AG04450 (cell line): ENCODE results near the gene GAR1. TPM values are rescaled to one million over a fixed set of nuclear protein-coding genes. Genes with fewer than 3 reads are reported as not detected.

Experiments
- CTCF ChIA-PET: fragments of 300-600, 350-600 bp; formaldehyde crosslinking; extraction: SDS; loops from one replicate; lab custom pipeline; 2022; ENCODE audit warnings: antibody characterized with exemption, inconsistent platforms; lab: Charles Lee
- POLR2A ChIA-PET: fragments of 350-600 bp; formaldehyde crosslinking; extraction: SDS; loops from one replicate; lab custom pipeline; 2021; ENCODE audit warnings: antibody characterized with exemption, inconsistent platforms; lab: Yijun Ruan, JAX
- DNase-seq: peaks from one replicate; pipeline ENCODE4 v3.0.0-alpha.2; 2011; ENCODE audit warnings: low read depth, low spot score
- H3K27ac ChIP-seq: one replicate; pipeline ENCODE4 v1.5.1; 2012; ENCODE audit warnings: low read depth, low read length, control low read depth
- H3K27me3 ChIP-seq: one replicate; pipeline ENCODE4 v1.6.0; 2012; ENCODE audit warnings: low read length; ENCODE audit not compliant: control insufficient read depth, insufficient read depth
- H3K4me3 ChIP-seq: 2 replicates; pipeline ENCODE4 v1.5.1; 2011; ENCODE audit warnings: mild to moderate bottlenecking, low read depth, low read length, control low read depth
- H3K9me3 ChIP-seq: 2 replicates; pipeline ENCODE4 v1.5.1; 2012; ENCODE audit warnings: low read length; ENCODE audit not compliant: control insufficient read depth, insufficient read depth
- polyA plus RNA-seq: library from polyadenylated mRNA; depleted of rRNA; stranded (reverse); fragments of >200 nt; gene quantifications from 2 replicates; pipeline ENCODE4 v1.2.3, GENCODE V29; 2011; rRNA removed
- TF ChIP-seq, protein P1 (sequence below): IDR thresholded peaks from 2 replicates; pipeline ENCODE4 v1.5.1; 2011; ENCODE audit warnings: low read depth, low read length, control low read depth, inconsistent platforms

GAR1 gene
- polyA plus RNA-seq, 1 experiment = 23.7 TPM

DNA sequence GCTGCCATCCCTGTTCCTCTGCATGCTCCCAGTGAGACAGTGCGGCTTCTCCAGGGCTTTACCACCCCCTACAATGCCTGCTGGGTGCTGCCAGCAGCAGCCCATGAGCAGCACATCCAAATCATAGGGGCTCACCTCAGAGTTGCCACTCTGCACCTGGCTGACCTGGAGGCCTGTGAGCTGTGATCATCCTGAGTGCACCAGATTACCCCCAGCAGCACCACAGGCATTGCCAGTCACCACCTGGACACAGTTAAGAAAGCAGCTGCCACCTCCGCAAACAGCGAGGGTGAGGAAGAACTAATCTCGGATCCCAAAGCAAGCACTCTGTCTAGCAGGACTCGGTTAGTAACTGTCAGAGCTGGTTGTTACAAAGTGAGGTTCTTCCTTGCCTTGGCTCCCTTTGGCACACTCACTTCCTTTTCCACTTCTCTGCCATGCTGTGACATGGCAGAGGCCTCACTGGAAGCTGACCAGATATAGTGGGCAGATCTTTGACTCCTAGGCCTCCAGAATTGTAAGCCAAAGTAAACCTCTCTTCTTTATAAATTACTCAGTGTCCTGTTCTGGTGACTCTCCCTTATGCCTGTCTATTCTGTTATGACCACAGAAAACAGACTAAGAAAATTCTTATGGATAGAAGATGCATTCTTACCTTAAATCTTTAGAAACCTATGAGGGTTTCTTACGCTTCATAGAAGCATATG lies 57.5 kb downstream of the GAR1 start:
- Histone ChIP-seq H3K9me3 (no peaks in the 10 kb centered on the region), H3K27me3 (no peaks in the 10 kb centered on the region), H3K4me3 (no peak overlapping the region), H3K27ac (no peak overlapping the region)
- ChIA-PET POLR2A (no interaction called here), CTCF (no interaction called here)
- TF ChIP-seq, protein P1, sequence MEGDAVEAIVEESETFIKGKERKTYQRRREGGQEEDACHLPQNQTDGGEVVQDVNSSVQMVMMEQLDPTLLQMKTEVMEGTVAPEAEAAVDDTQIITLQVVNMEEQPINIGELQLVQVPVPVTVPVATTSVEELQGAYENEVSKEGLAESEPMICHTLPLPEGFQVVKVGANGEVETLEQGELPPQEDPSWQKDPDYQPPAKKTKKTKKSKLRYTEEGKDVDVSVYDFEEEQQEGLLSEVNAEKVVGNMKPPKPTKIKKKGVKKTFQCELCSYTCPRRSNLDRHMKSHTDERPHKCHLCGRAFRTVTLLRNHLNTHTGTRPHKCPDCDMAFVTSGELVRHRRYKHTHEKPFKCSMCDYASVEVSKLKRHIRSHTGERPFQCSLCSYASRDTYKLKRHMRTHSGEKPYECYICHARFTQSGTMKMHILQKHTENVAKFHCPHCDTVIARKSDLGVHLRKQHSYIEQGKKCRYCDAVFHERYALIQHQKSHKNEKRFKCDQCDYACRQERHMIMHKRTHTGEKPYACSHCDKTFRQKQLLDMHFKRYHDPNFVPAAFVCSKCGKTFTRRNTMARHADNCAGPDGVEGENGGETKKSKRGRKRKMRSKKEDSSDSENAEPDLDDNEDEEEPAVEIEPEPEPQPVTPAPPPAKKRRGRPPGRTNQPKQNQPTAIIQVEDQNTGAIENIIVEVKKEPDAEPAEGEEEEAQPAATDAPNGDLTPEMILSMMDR = no peak
- DNase-seq = no peak

DNA sequence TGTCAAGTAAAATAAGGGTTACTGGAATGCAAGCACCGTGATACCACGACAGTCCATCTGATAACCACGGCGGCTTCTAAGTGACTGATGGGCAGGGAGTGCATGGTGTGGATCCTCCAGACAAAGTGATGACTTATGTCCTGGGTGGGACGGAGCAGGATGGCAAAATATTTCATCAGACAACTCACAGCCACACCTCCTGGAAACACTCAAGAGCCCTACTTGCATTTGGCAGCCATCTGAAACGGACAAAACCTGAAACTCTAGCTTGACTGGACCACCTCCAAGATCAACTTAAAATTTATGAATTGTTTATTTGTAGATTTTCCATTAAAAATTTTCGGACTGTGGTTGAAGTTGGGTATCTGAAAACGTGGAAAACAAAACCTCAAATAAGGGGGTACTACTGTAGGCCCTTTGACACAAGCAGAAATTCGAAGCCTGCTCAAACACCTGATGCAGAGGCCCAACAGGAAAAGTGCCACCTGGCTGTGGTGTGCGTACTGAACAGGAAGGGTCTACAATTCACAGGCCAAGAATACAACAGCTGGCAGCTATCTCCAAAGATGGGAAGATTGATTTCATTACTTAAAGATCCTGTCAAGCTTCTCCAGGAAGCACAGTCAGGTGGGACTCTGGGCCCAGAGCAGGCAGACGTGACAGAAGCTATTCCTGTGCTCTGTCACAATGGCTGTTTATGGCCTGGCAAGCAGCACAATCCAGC lies 58.4 kb downstream of the GAR1 start:
- no peak for DNase-seq
- no peak overlapping the region for H3K27ac ChIP-seq
- no peak overlapping the region for H3K4me3 ChIP-seq
- H3K27me3 ChIP-seq = no peaks in the 10 kb centered on the region
- no peaks in the 10 kb centered on the region for H3K9me3 ChIP-seq
- POLR2A ChIA-PET = no interaction called here
- CTCF ChIA-PET = no interaction called here
- TF ChIP-seq, protein P1 = no peak

Other genes starting within 250 kb of the GAR1 start
- 38.9 and 44.8 TPM in 2 replicates for gene CASP6, start 112.3 kb upstream of the GAR1 start, polyA plus RNA-seq
- gene PLA2G12A, start 85.7 kb upstream of the GAR1 start, polyA plus RNA-seq = 47.5 and 52.3 TPM in 2 replicates
- 0.46 and 0.53 TPM in 2 replicates for gene CFI, start 13.8 kb upstream of the GAR1 start, polyA plus RNA-seq
- gene RRH, start 12.2 kb downstream of the GAR1 start, polyA plus RNA-seq = 0.07 and 0.15 TPM in 2 replicates
- not detected in 2 replicates for gene LRIT3, start 32.3 kb downstream of the GAR1 start, polyA plus RNA-seq
- gene EGF, start 97.1 kb downstream of the GAR1 start, polyA plus RNA-seq = 0.14 TPM in 2 replicates